Pancreas (tissue), 10 donors: ENCODE results near the gene PODXL2. TPM values are rescaled to one million over a fixed set of nuclear protein-coding genes. Genes with fewer than 3 reads are reported as not detected.

Experiments used
- ATAC-seq, 4 donors: fragments of 200-7000 bp; cut with Tn5 transposase; one replicate each; pipeline versions ENCODE4 v1.8.0 to v1.9.1; 2020; ENCODE audit warnings: mild to moderate bottlenecking in 4 of 4, moderate library complexity in 4 of 4
- DNase-seq, 6 donors: peaks; one replicate each; pipeline ENCODE4 v3.0.0-alpha.2; 2020
- FAIRE-seq: peaks from 2 replicates; lab custom pipeline; 2012; peaks lifted over from hg19 to GRCh38; lab: Jason Lieb, UNC
- H3K27ac ChIP-seq, 4 donors: fragments of 200-600 bp; sonication (generic); 1 replicate in 3 of 4; 2 replicates in 1 of 4; pipeline versions ENCODE4 v1.5.0 to v1.8.0; 2020
- H3K27me3 ChIP-seq, 4 donors: fragments of 200-600 bp; one replicate each; pipeline ENCODE4 v1.8.0; 2021
- H3K36me3 ChIP-seq, 3 donors: fragments of 200-600 bp; sonication (generic) in 1 of 3; one replicate each; pipeline versions ENCODE4 v1.5.0 to v1.8.0; 2020 to 2021
- H3K4me1 ChIP-seq, 3 donors: fragments of 200-600 bp; one replicate each; pipeline ENCODE4 v1.8.0; 2021
- H3K4me3 ChIP-seq, 4 donors: fragments of 200-600 bp; sonication (generic) in 2 of 4; one replicate each; pipeline versions ENCODE4 v1.5.0 to v1.8.0; 2020 to 2021
- H3K9me3 ChIP-seq, 4 donors: fragments of 200-600 bp; one replicate each; pipeline ENCODE4 v1.8.0; 2021
- CTCF ChIP-seq, 4 donors: fragments of 200-600 bp; sonication (generic) in 3 of 4; IDR thresholded peaks; one replicate each; pipeline versions ENCODE4 v1.5.0 to v1.8.0; 2021; ENCODE audit warnings: antibody characterized with exemption in 4 of 4
- WGBS, 2 donors: extraction: QIAGEN DNeasy Blood & Tissue Kit; methylation state at CpG; one replicate each; pipeline ENCODE4 v1.1.7; 2013; 5-methylcytosine and 5-hydroxymethylcytosine counted together
- intact Hi-C, 3 donors: fragments of 100-400 bp; cut with DNase I; formaldehyde crosslinking; loops; one replicate each; pipeline versions ENCODE4 v1.11.1 to v1.14.2; 2022
- polyA plus RNA-seq, 2 donors: library from polyadenylated mRNA; stranded (reverse); fragments of 200-250 nt; gene quantifications; one replicate each; pipeline ENCODE4 v1.2.3, GENCODE V29; 2013
- total RNA-seq, 6 donors: library from RNA; stranded (reverse); fragmentation: NEBNext Ultra II Directional in 4 of 6; extraction: Animal tissue kit (Norgen Biotek cat#: 25700) in 4 of 6; gene quantifications; one replicate each; pipeline versions ENCODE4 v1.2.1 to v1.2.4, GENCODE V29; 2021 to 2023
- donor health status: healthy with polysubstance abuse.
- donor health status: DM: no; HTN: no; CAD: no; lungs with moderate emphysema.
- donor health status: DM: no; HTN: no; CAD: no.
- donor health status: control.
- donor health status: control.
- donor health status: Bipolar disorder and iron deficiency.
- donor health status: DM: yes; HTN: yes; CAD: no.
- donor health status: DM: no; HTN: no; CAD: no.
- donor health status: DM: no; HTN: no; CAD: no.
- donor health status: DM: yes; HTN: yes; CAD: no.

The PODXL2 gene
- total and polyA plus RNA-seq, 8 donors = 2.5 to 18.1 (median 5.7) TPM

- Histone ChIP-seq H3K27ac (no peak overlapping the region), H3K9me3 (no peaks in the 10 kb centered on the region), H3K36me3 (no peaks in the 10 kb centered on the region), H3K27me3 (no peaks in the 10 kb centered on the region), H3K4me1 (no peaks in the 10 kb centered on the region), H3K4me3 (no peak overlapping the region)
- ATAC-seq = no peak
- FAIRE-seq = no peak
- intact Hi-C loops = loop anchor here in 1 of 3 donors (10.0 kb wide), 1 partner anchor 160 kb away; the partner anchor contains the start of gene MGLL
- no peak for TF ChIP-seq CTCF (IDR thresholded peaks at IDR 0.05)
- no peak for DNase-seq
- 45 to 51% methylated on average over 2 of the region's 2 CpGs for WGBS, 2 donors
These were observed 36.2 kb downstream of the PODXL2 start for GRCh38 chr3:127665165-127665564.

- DNase-seq (no peak), FAIRE-seq (no peak), ATAC-seq (no peak)
- H3K27ac ChIP-seq = no peak overlapping the region
- no peaks in the 10 kb centered on the region for H3K9me3 ChIP-seq
- H3K27me3 ChIP-seq = no peaks in the 10 kb centered on the region
- 95 to 97% methylated on average over 3 of the region's 3 CpGs for WGBS, 2 donors
- H3K36me3 ChIP-seq = no peaks in the 10 kb centered on the region
- no peaks in the 10 kb centered on the region for H3K4me1 ChIP-seq
- intact Hi-C loops = loop anchor here in 1 of 3 donors (10.0 kb wide), 1 partner anchor 159 kb away; the partner anchor contains the start of gene MGLL
- TF ChIP-seq CTCF (IDR thresholded peaks at IDR 0.05) = no peak
- H3K4me3 ChIP-seq = no peak overlapping the region
These were observed 36.6 kb downstream of the PODXL2 start for GRCh38 chr3:127665586-127665985.

- Histone ChIP-seq H3K27me3 (no peaks in the 10 kb centered on the region), H3K27ac (no peak overlapping the region), H3K4me3 (no peak overlapping the region), H3K36me3 (no peaks in the 10 kb centered on the region), H3K9me3 (no peaks in the 10 kb centered on the region), H3K4me1 (peaks cover 0 to 3% (median 2%) of the 10 kb centered on the region in 3 donors)
- WGBS, 2 donors = 76 to 88% methylated on average over 2 of the region's 2 CpGs
- TF ChIP-seq CTCF (IDR thresholded peaks at IDR 0.05) = no peak
- intact Hi-C loops = loop anchor here in 1 of 3 donors (10.0 kb wide), 1 partner anchor 158 kb away; the partner anchor contains the start of gene MGLL
- ATAC-seq = no peak
- no peak for DNase-seq
- FAIRE-seq = no peak
These were observed 37.7 kb downstream of the PODXL2 start for GRCh38 chr3:127666676-127667075.

GRCh38 chr3:127667119-127667681 lies 38.2 kb downstream of the PODXL2 start:
- intact Hi-C loops = loop anchor here in 1 of 3 donors (10.0 kb wide), 1 partner anchor 158 kb away; the partner anchor contains the start of gene MGLL
- no peak overlapping the region for H3K27ac ChIP-seq
- H3K36me3 ChIP-seq = no peaks in the 10 kb centered on the region
- WGBS, 2 donors = 77 to 82% methylated on average over 6 of the region's 6 CpGs
- H3K4me3 ChIP-seq = no peak overlapping the region
- peaks cover 0 to 6% (median 4%) of the 10 kb centered on the region in 3 donors for H3K4me1 ChIP-seq
- H3K27me3 ChIP-seq = no peaks in the 10 kb centered on the region
- DNase-seq = no peak
- FAIRE-seq = no peak
- no peaks in the 10 kb centered on the region for H3K9me3 ChIP-seq
- TF ChIP-seq CTCF (IDR thresholded peaks at IDR 0.05) = no peak
- no peak for ATAC-seq

- Histone ChIP-seq H3K27ac (no peak overlapping the region), H3K9me3 (no peaks in the 10 kb centered on the region), H3K36me3 (no peaks in the 10 kb centered on the region), H3K27me3 (no peaks in the 10 kb centered on the region), H3K4me3 (no peak overlapping the region), H3K4me1 (peaks cover 0 to 6% (median 4%) of the 10 kb centered on the region in 3 donors)
- intact Hi-C loops = loop anchor here in 1 of 3 donors (10.0 kb wide), 1 partner anchor 156 kb away; the partner anchor contains the start of gene MGLL
- no peak for TF ChIP-seq CTCF (IDR thresholded peaks at IDR 0.05)
- FAIRE-seq (no peak), ATAC-seq (no peak), DNase-seq (no peak)
- 87 to 97% methylated on average over 7 of the region's 7 CpGs for WGBS, 2 donors
These were observed 39.9 kb downstream of the PODXL2 start for GRCh38 chr3:127668906-127669305.
